Nephron (organoid): ENCODE results near the gene DGCR8.
A peak's percentile ranks its signal among the peaks of the same experiment; 100 is the strongest.

Source experiments
- H3K27ac Mint-ChIP-seq, 3 experiments: 2 replicates each; pipeline ENCODE4 v1.8.0; 2020; ENCODE audit warnings: mixed read lengths in 3 of 3, mild to moderate bottlenecking in 2 of 3, moderate library complexity in 1 of 3
- H3K27me3 Mint-ChIP-seq: 2 replicates; pipeline ENCODE4 v1.8.0; 2021; ENCODE audit warnings: low read depth, mild to moderate bottlenecking, moderate library complexity, mixed read lengths
- H3K36me3 Mint-ChIP-seq: 2 replicates; pipeline ENCODE4 v1.8.0; 2020; ENCODE audit warnings: low read depth, mixed read lengths
- H3K4me1 Mint-ChIP-seq: 2 replicates; pipeline ENCODE4 v1.8.0; 2020; ENCODE audit warnings: mixed read lengths
- H3K4me3 Mint-ChIP-seq, 3 experiments: 2 replicates each; pipeline ENCODE4 v1.8.0; 2020; ENCODE audit warnings: mild to moderate bottlenecking in 3 of 3, mixed read lengths in 3 of 3, moderate library complexity in 2 of 3
- H3K9me3 Mint-ChIP-seq: 2 replicates; pipeline ENCODE4 v1.8.0; 2020; ENCODE audit warnings: mixed read lengths
- CTCF ChIP-seq, 3 experiments: fragments of 200-600 bp; sonication (generic); IDR thresholded peaks; one replicate each; pipeline ENCODE4 v1.5.0; 2021; ENCODE audit warnings: antibody characterized with exemption in 3 of 3; ENCODE audit not compliant: unreplicated experiment in 3 of 3

DGCR8 gene

GRCh38 chr22:20107951-20108756 is 28.1 kb downstream of the DGCR8 start:
- Mint-ChIP-seq H3K27me3 (no peaks in the 10 kb centered on the region), H3K4me3 (no peak overlapping the region), H3K4me1 (peaks cover 7% of the 10 kb centered on the region), H3K9me3 (no peaks in the 10 kb centered on the region), H3K36me3 (peaks cover 34% of the 10 kb centered on the region), H3K27ac (no peak overlapping the region)
- TF ChIP-seq CTCF (IDR thresholded peaks at IDR 0.05; ENCODE audit: unreplicated experiment in 3 of 3): no peak

GRCh38 chr22:20108757-20109230 is 28.8 kb downstream of the DGCR8 start:
- no peak overlapping the region for H3K27ac Mint-ChIP-seq
- no peaks in the 10 kb centered on the region for H3K9me3 Mint-ChIP-seq
- no peaks in the 10 kb centered on the region for H3K27me3 Mint-ChIP-seq
- peaks cover under 1% of the 10 kb centered on the region for H3K4me1 Mint-ChIP-seq
- H3K36me3 Mint-ChIP-seq: peaks cover 28% of the 10 kb centered on the region
- TF ChIP-seq CTCF (IDR thresholded peaks at IDR 0.05; ENCODE audit: unreplicated experiment in 3 of 3): no peak
- no peak overlapping the region for H3K4me3 Mint-ChIP-seq

- H3K36me3 Mint-ChIP-seq: peaks cover 32% of the 10 kb centered on the region
- H3K4me1 Mint-ChIP-seq: no peaks in the 10 kb centered on the region
- H3K4me3 Mint-ChIP-seq: no peak overlapping the region
- no peak for TF ChIP-seq CTCF (IDR thresholded peaks at IDR 0.05; ENCODE audit: unreplicated experiment in 3 of 3)
- no peak overlapping the region for H3K27ac Mint-ChIP-seq
- no peaks in the 10 kb centered on the region for H3K9me3 Mint-ChIP-seq
- no peaks in the 10 kb centered on the region for H3K27me3 Mint-ChIP-seq
These were observed 29.6 kb downstream of the DGCR8 start for GRCh38 chr22:20109411-20110358.

GRCh38 chr22:20110359-20110985 is 30.4 kb downstream of the DGCR8 start:
- Mint-ChIP-seq H3K9me3 (no peaks in the 10 kb centered on the region), H3K27ac (peak overlapping the region in 1 of 3 experiments; percentile 23), H3K27me3 (no peaks in the 10 kb centered on the region), H3K4me3 (peak overlapping the region in 1 of 3 experiments; percentile 54), H3K4me1 (peaks cover 4% of the 10 kb centered on the region), H3K36me3 (peaks cover 33% of the 10 kb centered on the region)
- no peak for TF ChIP-seq CTCF (IDR thresholded peaks at IDR 0.05; ENCODE audit: unreplicated experiment in 3 of 3)

- Mint-ChIP-seq H3K27me3 (no peaks in the 10 kb centered on the region), H3K36me3 (peaks cover 28% of the 10 kb centered on the region), H3K27ac (peak overlapping the region in 1 of 3 experiments; percentile 23), H3K9me3 (no peaks in the 10 kb centered on the region), H3K4me1 (peaks cover 5% of the 10 kb centered on the region), H3K4me3 (peak overlapping the region in 1 of 3 experiments; percentile 54)
- TF ChIP-seq CTCF (IDR thresholded peaks at IDR 0.05; ENCODE audit: unreplicated experiment in 3 of 3): peak in 2 of 3 experiments; percentile 18 to 34
These were observed 31.1 kb downstream of the DGCR8 start for GRCh38 chr22:20111045-20111688.
